GM19455 (cell line): ENCODE results near the gene PAM16.

Source experiments
- ATAC-seq: cut with Tn5 transposase; IDR thresholded peaks from one replicate; pipeline ENCODE4 v1.9.1; 2021; ENCODE audit not compliant: unreplicated experiment

PAM16 gene

GRCh38 chr16:4383591-4384444 lies 32.7 kb upstream of the PAM16 start:
- ATAC-seq, result no peak

DNA sequence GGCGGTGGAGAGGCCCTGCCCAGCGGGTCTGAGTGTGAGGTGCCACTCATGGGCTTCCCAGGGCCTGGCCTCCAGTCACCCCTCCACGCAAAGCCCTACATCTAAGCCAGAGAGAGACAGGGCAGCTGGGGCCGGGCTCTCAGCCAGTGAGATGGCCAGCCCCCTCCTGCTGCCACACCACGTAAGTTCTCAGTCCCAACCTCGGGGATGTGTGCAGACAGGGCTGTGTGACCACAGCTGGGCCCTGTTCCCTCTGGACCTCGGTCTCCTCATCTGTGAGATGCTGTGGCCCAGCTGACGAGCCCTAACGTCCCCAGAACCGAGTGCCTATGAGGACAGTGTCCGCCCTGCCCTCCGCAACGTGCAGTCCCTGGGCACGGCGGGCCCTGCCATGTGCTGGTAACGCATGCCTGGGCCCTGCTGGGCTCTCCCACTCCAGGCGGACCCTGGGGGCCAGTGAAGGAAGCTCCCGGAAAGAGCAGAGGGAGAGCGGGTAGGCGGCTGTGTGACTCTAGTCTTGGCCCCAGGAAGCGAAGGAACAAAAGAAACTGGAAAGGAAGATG lies 31.8 kb upstream of the PAM16 start:
- no peak for ATAC-seq

DNA sequence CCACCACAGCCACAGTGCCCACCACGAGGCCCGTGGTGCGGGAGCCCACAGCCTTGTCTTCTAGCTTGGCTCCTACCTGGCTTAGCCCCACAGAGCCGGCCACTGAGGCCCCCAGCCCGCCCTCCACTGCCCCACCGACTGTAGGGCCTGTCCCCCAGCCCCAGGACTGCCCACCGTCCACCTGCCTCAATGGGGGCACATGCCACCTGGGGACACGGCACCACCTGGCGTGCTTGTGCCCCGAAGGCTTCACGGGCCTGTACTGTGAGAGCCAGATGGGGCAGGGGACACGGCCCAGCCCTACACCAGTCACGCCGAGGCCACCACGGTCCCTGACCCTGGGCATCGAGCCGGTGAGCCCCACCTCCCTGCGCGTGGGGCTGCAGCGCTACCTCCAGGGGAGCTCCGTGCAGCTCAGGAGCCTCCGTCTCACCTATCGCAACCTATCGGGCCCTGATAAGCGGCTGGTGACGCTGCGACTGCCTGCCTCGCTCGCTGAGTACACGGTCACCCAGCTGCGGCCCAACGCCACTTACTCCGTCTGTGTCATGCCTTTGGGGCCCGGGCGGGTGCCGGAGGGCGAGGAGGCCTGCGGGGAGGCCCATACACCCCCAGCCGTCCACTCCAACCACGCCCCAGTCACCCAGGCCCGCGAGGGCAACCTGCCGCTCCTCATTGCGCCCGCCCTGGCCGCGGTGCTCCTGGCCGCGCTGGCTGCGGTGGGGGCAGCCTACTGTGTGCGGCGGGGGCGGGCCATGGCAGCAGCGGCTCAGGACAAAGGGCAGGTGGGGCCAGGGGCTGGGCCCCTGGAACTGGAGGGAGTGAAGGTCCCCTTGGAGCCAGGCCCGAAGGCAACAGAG lies 31.0 kb upstream of the PAM16 start:
- no peak for ATAC-seq

DNA sequence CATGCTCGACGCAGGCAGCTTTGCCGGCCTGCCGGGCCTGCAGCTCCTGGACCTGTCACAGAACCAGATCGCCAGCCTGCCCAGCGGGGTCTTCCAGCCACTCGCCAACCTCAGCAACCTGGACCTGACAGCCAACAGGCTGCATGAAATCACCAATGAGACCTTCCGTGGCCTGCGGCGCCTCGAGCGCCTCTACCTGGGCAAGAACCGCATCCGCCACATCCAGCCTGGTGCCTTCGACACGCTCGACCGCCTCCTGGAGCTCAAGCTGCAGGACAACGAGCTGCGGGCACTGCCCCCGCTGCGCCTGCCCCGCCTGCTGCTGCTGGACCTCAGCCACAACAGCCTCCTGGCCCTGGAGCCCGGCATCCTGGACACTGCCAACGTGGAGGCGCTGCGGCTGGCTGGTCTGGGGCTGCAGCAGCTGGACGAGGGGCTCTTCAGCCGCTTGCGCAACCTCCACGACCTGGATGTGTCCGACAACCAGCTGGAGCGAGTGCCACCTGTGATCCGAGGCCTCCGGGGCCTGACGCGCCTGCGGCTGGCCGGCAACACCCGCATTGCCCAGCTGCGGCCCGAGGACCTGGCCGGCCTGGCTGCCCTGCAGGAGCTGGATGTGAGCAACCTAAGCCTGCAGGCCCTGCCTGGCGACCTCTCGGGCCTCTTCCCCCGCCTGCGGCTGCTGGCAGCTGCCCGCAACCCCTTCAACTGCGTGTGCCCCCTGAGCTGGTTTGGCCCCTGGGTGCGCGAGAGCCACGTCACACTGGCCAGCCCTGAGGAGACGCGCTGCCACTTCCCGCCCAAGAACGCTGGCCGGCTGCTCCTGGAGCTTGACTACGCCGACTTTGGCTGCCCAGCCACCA lies 30.2 kb upstream of the PAM16 start:
- ATAC-seq, result no peak

DNA sequence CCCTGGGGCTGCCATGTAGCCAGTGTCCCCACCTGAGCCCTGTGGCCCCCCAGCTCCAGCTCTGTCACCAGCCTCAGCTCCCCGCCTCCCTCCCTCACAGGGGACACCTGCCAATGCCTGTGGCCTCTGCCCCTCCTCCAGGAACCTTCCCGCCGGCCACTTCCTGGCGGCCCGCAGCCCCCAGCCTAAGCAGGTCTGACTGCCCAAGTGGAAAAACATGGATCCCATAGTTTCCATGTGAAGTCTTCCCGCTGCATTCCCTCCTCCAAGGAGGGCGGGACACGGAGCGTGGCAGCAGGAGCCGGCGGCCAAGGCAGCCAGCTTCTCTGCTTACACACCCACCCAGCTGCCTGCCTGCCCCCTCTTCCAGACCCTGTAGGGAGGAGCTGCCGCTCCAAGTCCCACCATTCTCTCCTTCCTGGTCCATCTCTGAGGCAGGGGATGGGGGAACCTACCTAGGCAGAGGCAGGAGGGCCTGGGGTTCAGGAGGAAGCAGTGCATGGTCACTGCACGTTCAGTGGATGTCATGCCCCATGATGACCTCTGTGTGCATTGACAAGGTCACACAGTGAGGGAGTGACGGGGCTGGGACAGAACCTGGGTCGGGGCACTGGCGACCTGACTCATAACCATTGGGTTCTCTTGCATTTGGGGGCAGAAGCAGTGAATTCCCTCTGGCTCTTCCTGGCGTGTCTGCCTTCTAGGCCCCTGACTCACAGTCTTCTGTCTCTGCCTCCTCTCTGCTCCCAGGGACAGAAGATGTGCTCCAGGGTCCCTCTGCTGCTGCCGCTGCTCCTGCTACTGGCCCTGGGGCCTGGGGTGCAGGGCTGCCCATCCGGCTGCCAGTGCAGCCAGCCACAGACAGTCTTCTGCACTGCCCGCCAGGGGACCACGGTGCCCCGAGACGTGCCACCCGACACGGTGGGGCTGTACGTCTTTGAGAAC lies 29.3 kb upstream of the PAM16 start:
- no peak for ATAC-seq

GRCh38 chr16:4378999-4379690 lies 28.0 kb upstream of the PAM16 start:
- ATAC-seq, result no peak

- ATAC-seq, result no peak
These were observed 27.1 kb upstream of the PAM16 start for GRCh38 chr16:4378161-4378666.

GRCh38 chr16:4377573-4378154 lies 26.5 kb upstream of the PAM16 start:
- ATAC-seq, result no peak

DNA sequence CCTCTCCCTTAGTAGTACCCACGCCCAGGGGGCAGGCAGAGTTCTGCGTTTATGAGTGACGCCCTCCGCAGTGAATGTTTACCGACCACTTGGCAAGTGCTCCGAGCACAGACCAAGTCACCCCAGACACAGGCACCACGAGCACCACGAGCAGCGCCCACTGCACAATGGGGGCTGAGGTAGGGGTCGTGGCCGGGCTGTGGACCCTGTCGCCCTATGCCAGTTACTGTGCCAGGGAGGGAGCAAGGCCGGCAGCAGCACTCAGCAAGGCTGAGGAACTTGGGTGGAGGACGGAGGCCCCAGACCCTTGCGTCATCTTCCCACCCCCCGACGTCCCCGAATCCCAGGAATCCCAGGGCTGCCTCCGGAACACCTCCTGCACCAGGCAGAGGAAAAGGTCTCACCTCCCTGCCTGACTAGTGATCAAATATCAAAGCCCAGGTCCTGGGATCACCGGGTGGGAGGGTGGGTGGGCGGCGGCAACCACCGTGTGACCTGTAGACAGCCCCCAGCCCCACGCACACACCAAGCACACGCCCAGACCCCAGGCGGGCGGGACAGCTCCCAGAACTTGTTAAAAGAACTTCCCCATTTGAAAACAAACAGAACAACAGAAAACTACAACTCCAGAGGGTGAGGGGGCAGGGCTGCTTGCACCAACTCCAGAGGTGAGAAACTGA lies 25.9 kb upstream of the PAM16 start:
- no peak for ATAC-seq

GRCh38 chr16:4376126-4376892 lies 25.2 kb upstream of the PAM16 start:
- ATAC-seq, result no peak

- no peak for ATAC-seq
These were observed 24.6 kb upstream of the PAM16 start for GRCh38 chr16:4375717-4376116.

DNA sequence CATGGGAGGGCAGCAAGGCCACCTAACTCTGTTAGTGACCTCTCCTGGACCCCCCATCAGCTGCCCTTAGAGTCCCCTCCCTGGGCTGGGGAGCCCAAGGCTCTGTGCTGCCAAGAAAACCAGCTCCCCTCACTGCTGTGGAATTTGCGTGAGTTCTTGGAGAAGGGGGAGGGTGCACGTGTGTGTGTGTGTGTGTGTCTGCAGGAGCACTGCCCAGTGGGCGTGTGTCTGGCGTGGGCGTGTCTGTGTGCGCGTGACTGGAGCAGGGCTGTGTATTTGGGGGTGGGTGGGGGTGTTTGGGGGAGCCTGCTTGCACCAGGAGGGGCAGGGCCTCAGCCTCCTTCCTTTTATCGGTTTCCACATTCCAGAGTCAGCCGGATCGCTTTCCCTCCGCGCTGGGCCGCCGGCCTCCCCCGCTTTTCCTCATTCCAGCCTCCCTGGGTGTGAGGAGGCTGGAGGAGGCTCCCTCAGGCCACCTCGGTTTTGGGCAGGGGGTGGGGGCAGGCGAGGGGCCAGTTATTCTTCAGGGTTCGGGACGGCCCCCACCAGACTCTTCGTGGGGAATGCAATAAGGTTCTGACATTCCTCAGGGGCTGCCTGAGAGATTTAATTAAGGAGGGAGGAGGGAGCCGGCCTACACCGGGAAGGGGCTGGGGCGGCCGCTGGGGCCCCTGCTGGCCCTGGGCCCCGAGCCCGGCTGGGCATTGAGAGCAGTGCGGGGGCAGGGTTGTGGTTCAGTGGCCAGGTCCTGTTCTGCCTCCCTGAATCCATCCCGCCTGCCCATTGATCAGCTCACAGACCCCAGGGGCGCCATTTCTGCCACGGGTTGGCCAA lies 23.0 kb upstream of the PAM16 start:
- ATAC-seq, result no peak

- no peak for ATAC-seq
These were observed 22.3 kb upstream of the PAM16 start for GRCh38 chr16:4373356-4373908.

DNA sequence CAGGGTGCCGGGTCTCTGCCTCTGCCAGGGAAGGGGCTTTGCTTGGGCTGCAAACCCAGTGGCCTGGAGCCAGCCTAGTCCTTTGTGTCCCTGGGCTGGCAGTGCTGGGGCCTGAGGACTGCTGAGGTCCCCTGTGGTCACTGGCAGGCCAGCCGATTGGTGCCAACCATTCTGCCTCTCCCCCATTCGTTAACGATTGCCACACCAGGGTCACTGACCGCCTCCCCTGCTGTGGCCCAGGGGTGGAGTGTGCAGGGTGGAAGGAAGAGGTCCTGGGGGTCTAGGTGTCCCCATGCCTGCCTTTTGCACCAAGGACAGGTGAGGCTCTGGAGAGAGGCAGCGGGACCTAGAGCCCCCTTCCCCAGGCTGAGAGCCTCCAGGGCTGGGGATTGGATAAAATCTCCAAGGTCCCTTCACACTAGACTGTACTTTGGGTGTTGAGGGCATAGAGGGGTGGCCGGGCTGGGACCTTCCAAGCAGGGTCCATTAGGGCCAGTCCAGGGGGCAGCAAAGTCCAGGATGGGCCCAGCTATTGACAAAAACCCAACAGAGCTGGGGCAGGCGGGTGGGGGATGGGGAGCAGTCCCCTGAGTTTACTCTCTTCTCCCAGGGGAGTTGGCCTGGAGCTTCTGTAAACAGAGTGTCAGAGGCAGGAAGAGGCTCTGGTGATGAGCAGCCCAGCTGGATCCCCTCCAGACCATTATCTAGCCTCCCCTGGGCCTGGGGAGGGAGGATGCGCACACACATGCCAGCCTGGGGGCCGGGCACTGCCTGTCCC lies 21.6 kb upstream of the PAM16 start:
- ATAC-seq, result no peak

DNA sequence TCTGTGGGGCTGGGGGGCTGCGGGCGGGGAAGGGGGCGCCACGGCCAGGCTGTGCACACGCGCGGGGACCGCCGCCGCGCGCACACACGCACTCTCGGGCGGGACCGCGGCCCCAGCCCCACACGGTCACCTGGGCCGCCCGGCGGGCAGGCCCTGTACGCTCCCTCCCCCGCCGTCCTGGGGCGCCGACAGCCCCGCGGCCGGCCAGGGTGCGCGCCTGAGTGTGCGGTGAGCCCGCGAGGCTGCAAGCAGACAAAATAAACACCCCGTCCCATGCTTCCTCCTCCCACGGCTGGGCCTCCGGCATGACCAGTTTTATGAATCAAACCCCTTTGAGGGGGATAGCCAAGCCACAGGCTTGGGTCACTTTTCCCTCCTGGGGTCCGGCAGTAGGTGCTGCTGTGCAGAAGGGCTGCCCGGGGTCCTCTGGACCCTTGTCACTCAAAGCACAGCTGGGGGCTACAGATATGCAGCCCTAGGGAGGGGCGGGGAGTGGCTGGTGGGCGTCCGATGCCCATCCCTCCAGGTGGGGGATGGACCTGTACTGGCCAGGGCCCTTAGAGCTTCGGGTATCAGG lies 21.0 kb upstream of the PAM16 start:
- peak; percentile 34 for ATAC-seq
